Colonic mucosa (tissue), 4 donors: ENCODE measurements around the gene DDX20. TPM values are rescaled to one million over a fixed set of nuclear protein-coding genes. Genes with fewer than 3 reads are reported as not detected.

Source experiments
- DNase-seq: peaks from one replicate; pipeline ENCODE4 v3.0.0-alpha.2; 2020
- H3K27ac ChIP-seq: fragments of 200-600 bp; one replicate; pipeline ENCODE4 v1.8.0; 2021
- H3K27me3 ChIP-seq: fragments of 200-600 bp; one replicate; pipeline ENCODE4 v1.8.0; 2021
- H3K36me3 ChIP-seq: fragments of 200-600 bp; one replicate; pipeline ENCODE4 v1.8.0; 2021
- H3K4me1 ChIP-seq: fragments of 200-600 bp; one replicate; pipeline ENCODE4 v1.8.0; 2021; ENCODE audit warnings: mild to moderate bottlenecking
- H3K4me3 ChIP-seq: fragments of 200-600 bp; one replicate; pipeline ENCODE4 v1.8.0; 2021
- H3K9ac ChIP-seq, 2 donors: one replicate each; pipeline ENCODE4 v1.7.0; 2013; ENCODE audit warnings: control low read depth in 2 of 2, low read depth in 2 of 2, low read length in 2 of 2
- H3K9me3 ChIP-seq: fragments of 200-600 bp; one replicate; pipeline ENCODE4 v1.8.0; 2021
- intact Hi-C: fragments of 100-400 bp; cut with DNase I; formaldehyde crosslinking; loops from one replicate; pipeline ENCODE4 v1.14.1; 2022
- total RNA-seq, 2 donors: library from RNA; stranded (reverse); fragmentation: NEBNext Ultra II Directional in 1 of 2; extraction: Animal tissue kit (Norgen Biotek cat#: 25700) in 1 of 2; gene quantifications; one replicate each; pipeline ENCODE4 v1.2.1, GENCODE V29; 2021
- TF ChIP-seq, protein P1 (sequence below): fragments of 200-600 bp; IDR thresholded peaks from one replicate; pipeline ENCODE4 v1.8.0; 2022; ENCODE audit warnings: antibody characterized with exemption, mild to moderate bottlenecking
- donor health status: healthy.
- donor health status: DM: no; HTN: no; CAD: no.
- donor health status: DM: no; HTN: no; CAD: no.

DDX20 gene
- total RNA-seq, 2 donors from 2014 or later: 9.6 to 11.5 TPM

GRCh38 chr1:111804776-111805175 lies 49.1 kb downstream of the DDX20 start:
- Histone ChIP-seq H3K9me3 (no peaks in the 10 kb centered on the region), H3K27me3 (no peaks in the 10 kb centered on the region), H3K36me3 (no peaks in the 10 kb centered on the region), H3K4me3 (no peak overlapping the region), H3K4me1 (no peaks in the 10 kb centered on the region), H3K9ac (no peak overlapping the region), H3K27ac (no peak overlapping the region)
- intact Hi-C loops: no loop called here
- TF ChIP-seq, protein P1, sequence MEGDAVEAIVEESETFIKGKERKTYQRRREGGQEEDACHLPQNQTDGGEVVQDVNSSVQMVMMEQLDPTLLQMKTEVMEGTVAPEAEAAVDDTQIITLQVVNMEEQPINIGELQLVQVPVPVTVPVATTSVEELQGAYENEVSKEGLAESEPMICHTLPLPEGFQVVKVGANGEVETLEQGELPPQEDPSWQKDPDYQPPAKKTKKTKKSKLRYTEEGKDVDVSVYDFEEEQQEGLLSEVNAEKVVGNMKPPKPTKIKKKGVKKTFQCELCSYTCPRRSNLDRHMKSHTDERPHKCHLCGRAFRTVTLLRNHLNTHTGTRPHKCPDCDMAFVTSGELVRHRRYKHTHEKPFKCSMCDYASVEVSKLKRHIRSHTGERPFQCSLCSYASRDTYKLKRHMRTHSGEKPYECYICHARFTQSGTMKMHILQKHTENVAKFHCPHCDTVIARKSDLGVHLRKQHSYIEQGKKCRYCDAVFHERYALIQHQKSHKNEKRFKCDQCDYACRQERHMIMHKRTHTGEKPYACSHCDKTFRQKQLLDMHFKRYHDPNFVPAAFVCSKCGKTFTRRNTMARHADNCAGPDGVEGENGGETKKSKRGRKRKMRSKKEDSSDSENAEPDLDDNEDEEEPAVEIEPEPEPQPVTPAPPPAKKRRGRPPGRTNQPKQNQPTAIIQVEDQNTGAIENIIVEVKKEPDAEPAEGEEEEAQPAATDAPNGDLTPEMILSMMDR: no peak
- no peak for DNase-seq

DNA sequence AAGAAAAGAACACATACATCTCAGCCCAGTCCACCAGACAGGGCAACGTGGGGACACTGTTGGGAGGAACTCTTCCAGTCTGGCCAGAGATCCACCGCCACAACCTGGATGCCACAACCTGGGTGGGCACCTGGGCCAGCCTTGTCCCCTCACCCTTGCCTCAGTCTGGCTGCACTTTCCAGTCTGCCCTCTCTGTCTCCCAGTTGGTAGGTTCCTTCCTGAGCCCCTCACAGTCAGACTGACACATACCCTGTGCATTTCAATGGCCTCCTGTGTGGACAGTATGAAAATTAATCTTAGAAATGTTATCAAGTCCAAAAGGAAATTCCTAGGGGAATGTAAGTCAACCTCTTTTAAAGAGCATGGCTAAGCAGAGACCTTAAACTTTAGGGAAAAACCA lies 49.5 kb downstream of the DDX20 start:
- Histone ChIP-seq H3K27me3 (no peaks in the 10 kb centered on the region), H3K9me3 (no peaks in the 10 kb centered on the region), H3K4me1 (no peaks in the 10 kb centered on the region), H3K36me3 (no peaks in the 10 kb centered on the region), H3K9ac (no peak overlapping the region), H3K4me3 (no peak overlapping the region), H3K27ac (no peak overlapping the region)
- intact Hi-C loops: no loop called here
- TF ChIP-seq, protein P1: no peak
- no peak for DNase-seq

DNA sequence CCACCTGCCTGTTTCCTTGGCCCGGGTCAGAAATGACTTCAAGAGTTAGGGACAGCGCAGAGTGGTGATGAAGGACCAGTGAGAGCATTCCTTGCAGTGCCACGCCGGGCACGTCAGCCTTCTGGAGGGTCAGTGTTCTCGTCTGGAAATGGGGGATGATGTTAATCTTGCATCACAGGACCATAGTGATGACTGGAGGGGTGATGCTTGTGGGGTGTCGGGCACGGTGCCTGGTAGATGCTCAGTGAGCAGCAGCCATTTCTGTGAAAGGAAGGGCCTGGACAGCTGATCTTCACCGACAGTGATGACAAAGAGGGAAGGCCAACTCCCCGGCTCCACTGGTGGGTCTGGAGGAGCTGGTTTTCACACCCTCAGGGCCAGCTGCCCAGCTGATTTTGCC lies 56.2 kb downstream of the DDX20 start:
- H3K4me1 ChIP-seq: no peaks in the 10 kb centered on the region
- no peak for DNase-seq
- H3K36me3 ChIP-seq: no peaks in the 10 kb centered on the region
- no peaks in the 10 kb centered on the region for H3K27me3 ChIP-seq
- no peak overlapping the region for H3K27ac ChIP-seq
- intact Hi-C loops: no loop called here
- H3K9me3 ChIP-seq: no peaks in the 10 kb centered on the region
- H3K9ac ChIP-seq: no peak overlapping the region
- TF ChIP-seq, protein P1: no peak
- no peak overlapping the region for H3K4me3 ChIP-seq

GRCh38 chr1:111812306-111812705 lies 56.6 kb downstream of the DDX20 start:
- intact Hi-C loops: no loop called here
- Histone ChIP-seq H3K9me3 (no peaks in the 10 kb centered on the region), H3K27me3 (no peaks in the 10 kb centered on the region), H3K4me1 (no peaks in the 10 kb centered on the region), H3K9ac (no peak overlapping the region), H3K36me3 (no peaks in the 10 kb centered on the region), H3K4me3 (no peak overlapping the region), H3K27ac (no peak overlapping the region)
- no peak for DNase-seq
- TF ChIP-seq, protein P1: no peak

DNA sequence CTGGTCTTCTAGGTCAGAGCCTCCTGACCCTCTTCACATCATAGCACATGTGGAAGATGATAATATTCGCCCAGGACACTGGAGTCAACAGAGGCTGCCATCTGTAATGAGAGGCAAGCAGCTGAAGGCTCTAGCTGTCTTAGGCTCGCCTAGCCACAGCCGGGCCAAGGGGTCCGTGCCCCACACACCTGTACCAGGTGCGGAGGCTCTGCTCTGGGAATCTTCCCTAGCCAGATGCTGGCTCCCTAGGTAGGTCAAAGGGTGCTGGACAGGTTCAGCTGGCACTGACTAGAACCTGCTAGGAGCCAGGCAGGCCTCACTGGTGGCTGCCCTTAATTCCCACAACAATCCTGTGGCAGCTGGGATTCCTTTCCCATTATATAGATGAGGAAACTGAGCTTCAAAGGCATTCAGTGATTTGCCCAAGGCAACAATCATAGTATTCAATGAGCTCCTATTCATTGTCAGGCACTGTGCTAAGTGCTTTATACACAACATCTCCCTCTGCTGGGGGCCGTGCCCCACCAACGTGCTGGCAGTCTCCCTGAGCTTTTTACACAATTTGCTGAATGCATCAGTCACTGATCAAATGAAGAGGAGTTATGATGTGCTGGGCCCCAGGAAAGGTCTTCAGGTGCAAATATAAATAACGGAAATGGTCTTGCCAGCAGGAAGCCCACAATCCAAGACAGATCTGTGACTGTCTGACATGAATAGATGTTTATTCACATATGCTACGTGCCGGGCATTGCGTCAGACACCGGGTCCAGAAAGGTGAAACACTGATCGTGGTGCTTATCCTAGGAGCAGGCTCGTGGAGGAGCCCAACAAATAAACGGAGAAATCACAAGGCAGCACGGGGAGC lies 58.0 kb downstream of the DDX20 start:
- Histone ChIP-seq H3K9ac (no peak overlapping the region), H3K36me3 (no peaks in the 10 kb centered on the region), H3K27ac (no peak overlapping the region), H3K4me1 (no peaks in the 10 kb centered on the region), H3K27me3 (no peaks in the 10 kb centered on the region), H3K9me3 (no peaks in the 10 kb centered on the region), H3K4me3 (no peak overlapping the region)
- intact Hi-C loops: no loop called here
- TF ChIP-seq, protein P1: no peak
- DNase-seq: no peak
